H1 (cell line): Measurements from ENCODE around the gene MGLL. TPM values are rescaled to one million over a fixed set of nuclear protein-coding genes. Genes with fewer than 3 reads are reported as not detected.

Experiments
- BACH1 ChIP-seq: IDR thresholded peaks from 2 replicates; pipeline ENCODE4 v1.6.1; 2012; ENCODE audit warnings: low read length, improper control_type of control experiment
- FOSL1 ChIP-seq: IDR thresholded peaks from 2 replicates; pipeline ENCODE4 v1.6.1; 2011; ENCODE audit warnings: mild to moderate bottlenecking, low read depth, low read length, moderate library complexity; ENCODE audit not compliant: insufficient read depth
- GABPA ChIP-seq: IDR thresholded peaks from 2 replicates; pipeline ENCODE4 v1.6.1; 2011; ENCODE audit warnings: mild to moderate bottlenecking, low read length, moderate library complexity, borderline replicate concordance; ENCODE audit not compliant: insufficient read depth
- KDM5A ChIP-seq: fragments of 200-600 bp; IDR thresholded peaks from 2 replicates; pipeline ENCODE4 v1.7.1; 2012; ENCODE audit warnings: mild to moderate bottlenecking, low read length, inconsistent platforms, mixed read lengths
- NANOG ChIP-seq: IDR thresholded peaks from 2 replicates; pipeline ENCODE4 v1.6.1; 2011; ENCODE audit warnings: low read length, low read depth, mild to moderate bottlenecking, inconsistent platforms; ENCODE audit not compliant: insufficient read depth, poor library complexity, severe bottlenecking
- RBBP5 ChIP-seq: IDR thresholded peaks from 2 replicates; pipeline ENCODE4 v1.7.1; 2012; ENCODE audit warnings: low read depth, mild to moderate bottlenecking, inconsistent platforms, low read length, moderate library complexity, borderline replicate concordance
- TAF7 ChIP-seq: optimal IDR thresholded peaks from 2 replicates; pipeline ENCODE3; 2011; ENCODE audit warnings: low read depth, mild to moderate bottlenecking, inconsistent platforms, low read length, moderate library complexity, borderline replicate concordance
- polyA plus RNA-seq, 7 experiments: library from polyadenylated mRNA; depleted of rRNA in 3 of 7; stranded (reverse) in 5 of 7; unstranded in 2 of 7; fragments of >200 nt in 5 of 7; fragments of 200-250 nt in 2 of 7; gene quantifications; 1 replicate in 5 of 7; 2 replicates in 1 of 7; 4 replicates in 1 of 7; pipeline versions ENCODE4 v1.2.1 to v1.2.3, GENCODE V29; 2011 to 2013; ENCODE audit warnings: missing spikeins in 2 of 7, mixed read lengths in 2 of 7
- total RNA-seq: library from RNA; stranded (reverse); fragmentation: NEBNext Ultra II Directional; extraction: Animal tissue kit (Norgen Biotek cat#: 25700); gene quantifications from 2 replicates; pipeline ENCODE4 v1.2.1, GENCODE V29; 2021
- TF ChIP-seq, protein P1 (sequence below), 3 experiments: IDR thresholded peaks; 1 replicate in 2 of 3; 2 replicates in 1 of 3; pipeline versions ENCODE4 v1.5.1 to v1.6.1; 2011; ENCODE audit warnings: low read length in 3 of 3, mild to moderate bottlenecking in 3 of 3, inconsistent platforms in 2 of 3, low read depth in 1 of 3, moderate library complexity in 1 of 3; ENCODE audit not compliant: insufficient read depth in 1 of 3; ENCODE audit errors: control extremely low read depth in 1 of 3
- TF ChIP-seq, protein P2 (sequence below): IDR thresholded peaks from 2 replicates; pipeline ENCODE4 v1.6.1; 2012; ENCODE audit warnings: inconsistent platforms

Gene MGLL
- total and polyA plus RNA-seq, 2 of the 8 experiments (the other 6 are each of a cell fraction or from before 2014, with no cell fraction given): 0.05 to 0.34 TPM

- TF ChIP-seq, protein P1, sequence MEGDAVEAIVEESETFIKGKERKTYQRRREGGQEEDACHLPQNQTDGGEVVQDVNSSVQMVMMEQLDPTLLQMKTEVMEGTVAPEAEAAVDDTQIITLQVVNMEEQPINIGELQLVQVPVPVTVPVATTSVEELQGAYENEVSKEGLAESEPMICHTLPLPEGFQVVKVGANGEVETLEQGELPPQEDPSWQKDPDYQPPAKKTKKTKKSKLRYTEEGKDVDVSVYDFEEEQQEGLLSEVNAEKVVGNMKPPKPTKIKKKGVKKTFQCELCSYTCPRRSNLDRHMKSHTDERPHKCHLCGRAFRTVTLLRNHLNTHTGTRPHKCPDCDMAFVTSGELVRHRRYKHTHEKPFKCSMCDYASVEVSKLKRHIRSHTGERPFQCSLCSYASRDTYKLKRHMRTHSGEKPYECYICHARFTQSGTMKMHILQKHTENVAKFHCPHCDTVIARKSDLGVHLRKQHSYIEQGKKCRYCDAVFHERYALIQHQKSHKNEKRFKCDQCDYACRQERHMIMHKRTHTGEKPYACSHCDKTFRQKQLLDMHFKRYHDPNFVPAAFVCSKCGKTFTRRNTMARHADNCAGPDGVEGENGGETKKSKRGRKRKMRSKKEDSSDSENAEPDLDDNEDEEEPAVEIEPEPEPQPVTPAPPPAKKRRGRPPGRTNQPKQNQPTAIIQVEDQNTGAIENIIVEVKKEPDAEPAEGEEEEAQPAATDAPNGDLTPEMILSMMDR (IDR thresholded peaks at IDR 0.05; ENCODE audit: control extremely low read depth in 1 of 3, insufficient read depth in 1 of 3, low read depth in 1 of 3, low read length in 3 of 3): no peak
- no peak for TF ChIP-seq KDM5A
- no peak for TF ChIP-seq NANOG
- TF ChIP-seq GABPA: no peak
- no peak for TF ChIP-seq TAF7
- TF ChIP-seq FOSL1: no peak
- TF ChIP-seq RBBP5: no peak
- TF ChIP-seq, protein P2, sequence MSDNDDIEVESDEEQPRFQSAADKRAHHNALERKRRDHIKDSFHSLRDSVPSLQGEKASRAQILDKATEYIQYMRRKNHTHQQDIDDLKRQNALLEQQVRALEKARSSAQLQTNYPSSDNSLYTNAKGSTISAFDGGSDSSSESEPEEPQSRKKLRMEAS: no peak
- TF ChIP-seq BACH1: no peak
These were observed 38.6 kb downstream of the MGLL start (continued) for GRCh38 chr3:127783642-127784160.
